ENCODE results near the gene PDE1A. TPM values are rescaled to one million over a fixed set of nuclear protein-coding genes. Genes with fewer than 3 reads are reported as not detected.
A peak's percentile ranks its signal among the peaks of the same experiment; 100 is the strongest.

Gene PDE1A
- polyA plus RNA-seq, 2 of the 4 experiments (the other 2 are of a cell fraction): 0.28 to 3.2 TPM

DNA sequence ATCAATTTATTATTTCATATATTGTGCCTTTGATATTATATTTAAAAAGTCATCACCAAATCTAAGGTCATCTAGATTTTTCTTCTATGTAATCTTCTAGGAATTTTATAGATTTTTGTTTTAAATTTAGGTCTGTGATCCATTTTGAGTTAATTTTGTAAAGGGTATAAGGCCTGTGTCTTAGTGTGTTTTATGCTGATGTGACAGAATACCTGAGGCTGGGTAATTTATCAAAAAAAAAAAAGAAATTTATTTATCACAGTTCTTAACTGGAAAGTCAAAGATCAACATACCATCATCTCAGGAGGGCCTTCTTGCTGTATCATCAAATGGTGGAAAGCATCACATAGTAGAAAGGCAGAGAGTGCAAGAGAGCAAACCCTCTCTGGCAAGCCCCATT is 216.2 kb downstream of the PDE1A start:
- Histone ChIP-seq H3K4me3 (no peak overlapping the region), H3K4me2 (no peak overlapping the region), H3K27ac (no peak overlapping the region), H3K4me1 (no peaks in the 10 kb centered on the region), H3K9me3 (no peaks in the 10 kb centered on the region)
- DNase-seq (ENCODE audit: low read depth in 1 of 2, low spot score in 1 of 2) (no peak), ATAC-seq (no peak), FAIRE-seq (no peak)
- ChIA-PET POLR2A (no interaction called here), CTCF (no interaction called here)
- TF ChIP-seq MAFK (IDR thresholded peaks at IDR 0.05; ENCODE audit: partially characterized antibody) (peak; percentile 84), ZFP36 (IDR thresholded peaks at IDR 0.05; ENCODE audit: borderline replicate concordance, partially characterized antibody) (no peak)

- 33% methylated on average over 4 of the region's 4 CpGs for WGBS (ENCODE audit: missing lambda C conversion rate)
- TF ChIP-seq EHMT2 (IDR thresholded peaks at IDR 0.05; ENCODE audit: low read depth): no peak
- TF ChIP-seq JUN (IDR thresholded peaks at IDR 0.05): no peak
- no peak for TF ChIP-seq USF2 (IDR thresholded peaks at IDR 0.05)
- no peak for TF ChIP-seq MAFK (IDR thresholded peaks at IDR 0.05; ENCODE audit: partially characterized antibody)
- no peak for TF ChIP-seq FOSB (CRISPR knock-in tag; IDR thresholded peaks at IDR 0.05)
- TF ChIP-seq, protein P1, sequence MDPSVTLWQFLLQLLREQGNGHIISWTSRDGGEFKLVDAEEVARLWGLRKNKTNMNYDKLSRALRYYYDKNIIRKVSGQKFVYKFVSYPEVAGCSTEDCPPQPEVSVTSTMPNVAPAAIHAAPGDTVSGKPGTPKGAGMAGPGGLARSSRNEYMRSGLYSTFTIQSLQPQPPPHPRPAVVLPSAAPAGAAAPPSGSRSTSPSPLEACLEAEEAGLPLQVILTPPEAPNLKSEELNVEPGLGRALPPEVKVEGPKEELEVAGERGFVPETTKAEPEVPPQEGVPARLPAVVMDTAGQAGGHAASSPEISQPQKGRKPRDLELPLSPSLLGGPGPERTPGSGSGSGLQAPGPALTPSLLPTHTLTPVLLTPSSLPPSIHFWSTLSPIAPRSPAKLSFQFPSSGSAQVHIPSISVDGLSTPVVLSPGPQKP (IDR thresholded peaks at IDR 0.05; ENCODE audit: low read depth, low read length): no peak
- no peak for TF ChIP-seq ZFP36 (IDR thresholded peaks at IDR 0.05; ENCODE audit: borderline replicate concordance, partially characterized antibody)
- TF ChIP-seq, protein P2, sequence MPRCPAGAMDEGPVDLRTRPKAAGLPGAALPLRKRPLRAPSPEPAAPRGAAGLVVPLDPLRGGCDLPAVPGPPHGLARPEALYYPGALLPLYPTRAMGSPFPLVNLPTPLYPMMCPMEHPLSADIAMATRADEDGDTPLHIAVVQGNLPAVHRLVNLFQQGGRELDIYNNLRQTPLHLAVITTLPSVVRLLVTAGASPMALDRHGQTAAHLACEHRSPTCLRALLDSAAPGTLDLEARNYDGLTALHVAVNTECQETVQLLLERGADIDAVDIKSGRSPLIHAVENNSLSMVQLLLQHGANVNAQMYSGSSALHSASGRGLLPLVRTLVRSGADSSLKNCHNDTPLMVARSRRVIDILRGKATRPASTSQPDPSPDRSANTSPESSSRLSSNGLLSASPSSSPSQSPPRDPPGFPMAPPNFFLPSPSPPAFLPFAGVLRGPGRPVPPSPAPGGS (IDR thresholded peaks at IDR 0.05): no peak
- no peak for TF ChIP-seq CHD4 (IDR thresholded peaks at IDR 0.05; ENCODE audit: borderline replicate concordance)
- TF ChIP-seq EP300 (IDR thresholded peaks at IDR 0.05): no peak
- TF ChIP-seq ESRRA (IDR thresholded peaks at IDR 0.05; ENCODE audit: borderline replicate concordance, low read length): no peak
- no peak for TF ChIP-seq KDM5A (IDR thresholded peaks at IDR 0.05)
- TF ChIP-seq GATA3 (IDR thresholded peaks at IDR 0.05; ENCODE audit: borderline replicate concordance): no peak
- TF ChIP-seq E2F6 (IDR thresholded peaks at IDR 0.05; ENCODE audit: borderline replicate concordance, low read depth): no peak
- TF ChIP-seq MAZ (IDR thresholded peaks at IDR 0.05; ENCODE audit: borderline replicate concordance, low read depth, low read length): no peak
- TF ChIP-seq HEYL (CRISPR knock-in tag; IDR thresholded peaks at IDR 0.05): no peak
- no peak for TF ChIP-seq RFX5 (IDR thresholded peaks at IDR 0.05)
- no peak for TF ChIP-seq ZC3H11A (IDR thresholded peaks at IDR 0.05)
- no peak for TF ChIP-seq SMC3 (IDR thresholded peaks at IDR 0.05)
- no peak for TF ChIP-seq KDM1A (IDR thresholded peaks at IDR 0.05; ENCODE audit: low read depth)
- Histone ChIP-seq H3K4me1 (no peaks in the 10 kb centered on the region), H3K9me3 (no peaks in the 10 kb centered on the region), H3K4me2 (no peak overlapping the region), H3K4me3 (no peak overlapping the region), H3K27ac (no peak overlapping the region)
- ChIA-PET CTCF (no interaction called here), POLR2A (no interaction called here)
- ATAC-seq: no peak
- no peak for FAIRE-seq
- DNase-seq (ENCODE audit: low read depth in 1 of 2, low spot score in 1 of 2): no peak
Measured at GRCh38 chr2:182208421-182208820, 218.4 kb downstream of the PDE1A start.

- POLR2A ChIA-PET: no interaction called here
- H3K9me3 ChIP-seq: no peaks in the 10 kb centered on the region
- no peak for FAIRE-seq
- TF ChIP-seq TP53 (CRISPR knock-in tag; IDR thresholded peaks at IDR 0.05) (no peak), SREBF2 (IDR thresholded peaks at IDR 0.05) (no peak), KDM5A (IDR thresholded peaks at IDR 0.05) (no peak), CEBPB (IDR thresholded peaks at IDR 0.05) (no peak), HDAC2 (IDR thresholded peaks at IDR 0.05) (no peak), FOSB (CRISPR knock-in tag; IDR thresholded peaks at IDR 0.05) (no peak), USF2 (IDR thresholded peaks at IDR 0.05) (no peak), ZC3H11A (IDR thresholded peaks at IDR 0.05) (no peak), EHMT2 (IDR thresholded peaks at IDR 0.05; ENCODE audit: low read depth) (no peak), EHF (CRISPR knock-in tag; IDR thresholded peaks at IDR 0.05) (no peak), RAD21 (conservative IDR thresholded peaks at IDR 0.05 in 1 of 2, IDR thresholded peaks at IDR 0.05 in 1 of 2) (no peak), POLR2AphosphoS2 (conservative IDR thresholded peaks at IDR 0.05; ENCODE audit: low read length) (no peak), SMC3 (IDR thresholded peaks at IDR 0.05) (no peak)
- TF ChIP-seq, protein P3, sequence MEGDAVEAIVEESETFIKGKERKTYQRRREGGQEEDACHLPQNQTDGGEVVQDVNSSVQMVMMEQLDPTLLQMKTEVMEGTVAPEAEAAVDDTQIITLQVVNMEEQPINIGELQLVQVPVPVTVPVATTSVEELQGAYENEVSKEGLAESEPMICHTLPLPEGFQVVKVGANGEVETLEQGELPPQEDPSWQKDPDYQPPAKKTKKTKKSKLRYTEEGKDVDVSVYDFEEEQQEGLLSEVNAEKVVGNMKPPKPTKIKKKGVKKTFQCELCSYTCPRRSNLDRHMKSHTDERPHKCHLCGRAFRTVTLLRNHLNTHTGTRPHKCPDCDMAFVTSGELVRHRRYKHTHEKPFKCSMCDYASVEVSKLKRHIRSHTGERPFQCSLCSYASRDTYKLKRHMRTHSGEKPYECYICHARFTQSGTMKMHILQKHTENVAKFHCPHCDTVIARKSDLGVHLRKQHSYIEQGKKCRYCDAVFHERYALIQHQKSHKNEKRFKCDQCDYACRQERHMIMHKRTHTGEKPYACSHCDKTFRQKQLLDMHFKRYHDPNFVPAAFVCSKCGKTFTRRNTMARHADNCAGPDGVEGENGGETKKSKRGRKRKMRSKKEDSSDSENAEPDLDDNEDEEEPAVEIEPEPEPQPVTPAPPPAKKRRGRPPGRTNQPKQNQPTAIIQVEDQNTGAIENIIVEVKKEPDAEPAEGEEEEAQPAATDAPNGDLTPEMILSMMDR (IDR thresholded peaks at IDR 0.05): no peak
Measured at GRCh38 chr2:182207049-182207746, 219.6 kb downstream of the PDE1A start.

More at GRCh38 chr2:182207049-182207746, 219.6 kb downstream of the PDE1A start:
- Histone ChIP-seq H3K4me1 (no peaks in the 10 kb centered on the region), H3K27ac (no peak overlapping the region), H3K4me2 (no peak overlapping the region), H3K4me3 (no peak overlapping the region)
- ATAC-seq (no peak), DNase-seq (ENCODE audit: low read depth in 1 of 2, low spot score in 1 of 2) (no peak)
- 72% methylated on average over 5 of the region's 5 CpGs for WGBS (ENCODE audit: missing lambda C conversion rate)
- CTCF ChIA-PET: no interaction called here

All from A549 (cell line).